Activated T-cell treated with anti-CD3 and anti-CD28 coated beads, Interleukin-2, amount 50 U/mL, for 4 hours (primary cell): ENCODE measurements around the gene IQGAP2. TPM values are rescaled to one million over a fixed set of nuclear protein-coding genes. Genes with fewer than 3 reads are reported as not detected.

Experiments
- ATAC-seq, 2 donors: fragments of 200-7000 bp; cut with Tn5 transposase; one replicate each; pipeline ENCODE4 v1.10.0; 2021
- DNase-seq: peaks from one replicate; pipeline ENCODE4 v3.0.0-alpha.2; 2020
- H3K27me3 Mint-ChIP-seq: one replicate; pipeline ENCODE4 v1.8.0; 2021; ENCODE audit warnings: low read depth, mixed read lengths
- H3K36me3 Mint-ChIP-seq: one replicate; pipeline ENCODE4 v1.8.0; 2022; ENCODE audit warnings: mixed read lengths; ENCODE audit not compliant: insufficient read depth
- H3K4me1 Mint-ChIP-seq: one replicate; pipeline ENCODE4 v1.8.0; 2021; ENCODE audit warnings: low read depth, mixed read lengths
- H3K4me3 Mint-ChIP-seq: one replicate; pipeline ENCODE4 v1.8.0; 2021; ENCODE audit warnings: mild to moderate bottlenecking, moderate library complexity, mixed read lengths
- H3K9me3 Mint-ChIP-seq: one replicate; pipeline ENCODE4 v1.8.0; 2021; ENCODE audit warnings: mixed read lengths
- total RNA-seq, 3 donors: library from RNA; stranded (reverse); gene quantifications; one replicate each; pipeline ENCODE4 v1.2.1, GENCODE V29; 2021

Gene IQGAP2
- total RNA-seq, 3 donors from 2014 or later, result 34.8 to 59.4 (median 38.3) TPM

DNA sequence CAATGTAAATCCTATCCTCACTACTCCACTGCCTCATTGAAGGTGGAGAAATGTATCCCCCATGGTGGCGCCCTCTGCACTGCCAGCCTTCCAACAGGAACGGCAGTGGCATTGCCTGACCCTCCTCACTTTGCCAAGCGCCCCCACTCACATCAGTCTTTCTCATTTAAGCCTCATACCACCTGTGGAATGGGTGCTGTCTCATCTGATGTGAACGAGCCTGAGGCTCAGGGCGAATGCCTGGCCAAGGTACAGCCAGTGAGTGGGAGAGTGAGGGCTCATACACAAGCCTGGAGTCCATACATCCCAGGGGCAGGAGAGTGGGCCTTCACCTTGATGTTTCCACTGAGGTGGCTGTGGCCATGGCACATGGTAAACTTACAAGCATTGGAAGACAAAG is 209.9 kb downstream of the IQGAP2 start:
- no peaks in the 10 kb centered on the region for H3K27me3 Mint-ChIP-seq
- no peak overlapping the region for H3K4me3 Mint-ChIP-seq
- H3K9me3 Mint-ChIP-seq, result no peaks in the 10 kb centered on the region
- H3K4me1 Mint-ChIP-seq, result peaks cover 6% of the 10 kb centered on the region
- ATAC-seq, result no peak
- peaks cover 40% of the 10 kb centered on the region for H3K36me3 Mint-ChIP-seq
- DNase-seq, result no peak

- Mint-ChIP-seq H3K36me3 (peaks cover 48% of the 10 kb centered on the region), H3K27me3 (no peaks in the 10 kb centered on the region), H3K4me1 (no peaks in the 10 kb centered on the region), H3K9me3 (no peaks in the 10 kb centered on the region), H3K4me3 (no peak overlapping the region)
- no peak for ATAC-seq
- DNase-seq, result no peak
Measured at GRCh38 chr5:76615759-76616158, 212.7 kb downstream of the IQGAP2 start.

GRCh38 chr5:76616206-76616605 is 213.1 kb downstream of the IQGAP2 start:
- no peaks in the 10 kb centered on the region for H3K9me3 Mint-ChIP-seq
- no peak overlapping the region for H3K4me3 Mint-ChIP-seq
- H3K36me3 Mint-ChIP-seq, result peaks cover 45% of the 10 kb centered on the region
- DNase-seq, result no peak
- H3K4me1 Mint-ChIP-seq, result no peaks in the 10 kb centered on the region
- no peak for ATAC-seq
- H3K27me3 Mint-ChIP-seq, result no peaks in the 10 kb centered on the region

GRCh38 chr5:76617229-76617628 is 214.1 kb downstream of the IQGAP2 start:
- Mint-ChIP-seq H3K9me3 (no peaks in the 10 kb centered on the region), H3K27me3 (no peaks in the 10 kb centered on the region), H3K4me3 (no peak overlapping the region), H3K36me3 (peaks cover 45% of the 10 kb centered on the region), H3K4me1 (peaks cover 3% of the 10 kb centered on the region)
- DNase-seq (no peak), ATAC-seq (no peak)

GRCh38 chr5:76617675-76618074 is 214.6 kb downstream of the IQGAP2 start:
- Mint-ChIP-seq H3K4me1 (peaks cover 3% of the 10 kb centered on the region), H3K4me3 (no peak overlapping the region), H3K36me3 (peaks cover 45% of the 10 kb centered on the region), H3K9me3 (no peaks in the 10 kb centered on the region), H3K27me3 (no peaks in the 10 kb centered on the region)
- ATAC-seq, result no peak
- no peak for DNase-seq

DNA sequence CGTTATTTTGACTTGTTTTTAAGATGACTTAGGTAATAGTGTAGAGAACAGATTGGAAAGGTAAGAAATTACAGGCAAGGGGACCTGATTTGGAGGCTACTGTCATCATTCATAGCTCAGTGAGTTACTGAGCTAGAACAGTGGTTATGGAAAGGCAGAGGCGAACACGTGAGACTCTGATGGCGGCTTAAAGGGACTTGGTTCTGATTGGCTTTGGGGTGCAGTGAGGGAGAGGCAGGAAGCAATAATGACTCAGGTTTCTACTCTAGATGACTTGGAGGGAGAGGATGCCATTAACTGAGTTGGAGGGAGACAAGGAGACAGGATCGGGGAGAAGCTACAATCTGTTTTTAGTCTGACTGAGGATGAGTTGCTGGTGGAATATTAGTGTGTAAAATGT is 217.1 kb downstream of the IQGAP2 start:
- Mint-ChIP-seq H3K27me3 (no peaks in the 10 kb centered on the region), H3K4me1 (peaks cover 5% of the 10 kb centered on the region), H3K9me3 (no peaks in the 10 kb centered on the region), H3K4me3 (no peak overlapping the region), H3K36me3 (peaks cover 42% of the 10 kb centered on the region)
- ATAC-seq, result no peak
- DNase-seq, result no peak

DNA sequence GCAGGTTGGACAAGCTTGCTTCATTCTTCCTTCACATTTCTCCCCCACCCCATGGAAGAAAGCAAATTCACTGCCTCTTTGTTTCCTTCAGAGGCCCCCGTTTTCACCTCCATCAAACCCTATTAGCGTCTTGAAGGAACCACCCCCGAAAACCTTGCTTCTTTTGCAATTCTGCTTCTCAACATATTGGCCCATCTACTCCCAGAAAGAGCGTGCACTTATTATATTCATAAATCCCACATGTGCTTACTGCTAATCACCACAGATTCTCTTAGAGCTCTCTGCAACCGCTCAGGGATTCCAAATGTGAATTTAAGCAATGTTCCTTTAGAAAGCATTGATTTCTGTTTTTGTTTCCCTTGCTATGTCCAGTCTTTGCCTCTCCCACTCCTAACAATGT is 219.0 kb downstream of the IQGAP2 start:
- H3K27me3 Mint-ChIP-seq, result no peaks in the 10 kb centered on the region
- DNase-seq, result no peak
- peaks cover 20% of the 10 kb centered on the region for H3K4me1 Mint-ChIP-seq
- no peak overlapping the region for H3K4me3 Mint-ChIP-seq
- H3K9me3 Mint-ChIP-seq, result no peaks in the 10 kb centered on the region
- no peak for ATAC-seq
- peaks cover 42% of the 10 kb centered on the region for H3K36me3 Mint-ChIP-seq

DNA sequence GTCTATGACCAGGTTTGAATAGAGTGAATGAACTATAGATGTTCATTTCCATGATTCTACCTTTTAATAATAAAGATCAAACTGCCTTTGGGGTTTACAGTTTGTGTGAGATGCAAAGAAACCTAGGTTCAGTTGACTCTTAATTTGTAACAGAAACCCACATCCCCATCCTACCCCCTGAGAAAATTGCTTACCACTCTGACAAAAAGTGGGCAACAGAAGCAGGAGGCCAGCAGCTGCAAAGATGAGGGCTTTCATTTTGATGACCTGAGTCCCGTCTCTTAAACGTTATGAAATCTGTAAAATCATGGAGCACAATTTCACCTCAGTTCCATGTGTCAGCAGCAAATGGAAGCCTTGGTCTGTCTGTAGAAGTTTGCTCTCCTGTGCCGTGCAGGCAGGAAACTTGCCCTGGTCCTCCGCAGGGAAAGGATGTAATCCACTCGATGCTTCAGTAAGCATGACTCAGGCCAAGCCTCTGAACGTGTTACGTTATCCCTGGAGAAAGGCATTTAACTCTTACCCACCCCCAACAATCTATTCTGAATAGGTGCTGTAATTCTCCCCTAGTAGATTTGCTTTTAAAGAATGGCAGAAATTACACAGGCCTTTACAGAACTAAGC is 220.0 kb downstream of the IQGAP2 start, which contains the start of gene F2RL2:
Gene F2RL2, minus strand, starts transcription at position 431 of the 624 bp plus-strand sequence. Its CDS starts 173 bp downstream, at position 258.
- H3K36me3 Mint-ChIP-seq, result peaks cover 36% of the 10 kb centered on the region
- no peak for DNase-seq
- no peak within 1 kb of the TSS for H3K4me3 Mint-ChIP-seq
- no peak for ATAC-seq
- H3K9me3 Mint-ChIP-seq, result no peaks in the 10 kb centered on the region
- H3K4me1 Mint-ChIP-seq, result peaks cover 20% of the 10 kb centered on the region
- H3K27me3 Mint-ChIP-seq, result no peaks in the 10 kb centered on the region

- Mint-ChIP-seq H3K27me3 (no peaks in the 10 kb centered on the region), H3K4me3 (no peak overlapping the region), H3K9me3 (no peaks in the 10 kb centered on the region), H3K4me1 (peaks cover 20% of the 10 kb centered on the region), H3K36me3 (peaks cover 27% of the 10 kb centered on the region)
- no peak for ATAC-seq
- no peak for DNase-seq
Measured at GRCh38 chr5:76625087-76625815, 222.2 kb downstream of the IQGAP2 start.

DNA sequence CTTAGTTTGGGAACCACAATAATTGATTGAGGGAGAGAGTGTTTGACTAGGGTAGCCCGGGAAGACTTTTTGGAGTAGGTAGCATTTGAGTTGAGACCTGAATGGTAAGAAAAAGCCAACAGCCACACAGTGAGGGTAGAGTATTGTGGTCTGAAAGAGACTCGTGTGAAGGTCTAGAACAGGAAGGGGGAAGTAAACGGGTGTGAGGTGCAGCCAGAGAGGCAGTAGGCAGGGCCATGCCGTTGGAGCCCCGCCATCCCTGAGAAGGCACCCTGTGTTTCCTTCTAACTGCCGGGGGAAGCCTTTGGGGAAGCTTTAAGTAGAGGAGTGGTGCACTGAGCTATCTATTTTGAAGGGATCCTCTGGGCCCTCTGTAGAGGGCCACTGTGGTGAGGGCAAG is 223.7 kb downstream of the IQGAP2 start:
- Mint-ChIP-seq H3K4me1 (peaks cover 18% of the 10 kb centered on the region), H3K27me3 (no peaks in the 10 kb centered on the region), H3K9me3 (no peaks in the 10 kb centered on the region), H3K4me3 (no peak overlapping the region), H3K36me3 (peaks cover 27% of the 10 kb centered on the region)
- no peak for DNase-seq
- ATAC-seq, result no peak

- H3K4me3 Mint-ChIP-seq, result no peak overlapping the region
- no peaks in the 10 kb centered on the region for H3K9me3 Mint-ChIP-seq
- ATAC-seq, result no peak
- no peak for DNase-seq
- no peaks in the 10 kb centered on the region for H3K27me3 Mint-ChIP-seq
- peaks cover 44% of the 10 kb centered on the region for H3K36me3 Mint-ChIP-seq
- peaks cover 3% of the 10 kb centered on the region for H3K4me1 Mint-ChIP-seq
Measured at GRCh38 chr5:76634661-76635060, 231.6 kb downstream of the IQGAP2 start.

DNA sequence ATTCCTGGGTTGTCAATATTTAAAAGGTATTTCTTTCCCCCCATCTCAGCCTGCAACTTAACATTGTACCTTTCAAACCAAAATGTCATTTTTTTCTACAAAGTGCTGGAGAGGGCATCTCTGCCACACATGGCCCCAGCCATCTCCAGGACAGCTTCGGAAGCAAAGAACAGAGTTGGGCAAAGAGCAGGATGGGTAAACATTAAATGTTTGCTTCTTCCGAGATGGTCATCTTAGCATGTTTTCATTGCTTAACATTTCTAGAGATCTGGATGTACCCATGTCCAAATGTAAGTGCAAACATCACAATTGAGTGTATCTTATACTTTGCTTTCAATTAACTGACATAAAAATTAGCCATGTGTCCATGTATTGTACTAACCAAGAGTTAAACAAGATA is 234.4 kb downstream of the IQGAP2 start:
- Mint-ChIP-seq H3K9me3 (no peaks in the 10 kb centered on the region), H3K4me1 (peaks cover 3% of the 10 kb centered on the region), H3K27me3 (no peaks in the 10 kb centered on the region), H3K4me3 (no peak overlapping the region), H3K36me3 (peaks cover 57% of the 10 kb centered on the region)
- DNase-seq, result no peak
- ATAC-seq, result no peak

- DNase-seq (no peak), ATAC-seq (no peak)
- Mint-ChIP-seq H3K27me3 (no peaks in the 10 kb centered on the region), H3K4me1 (peaks cover 3% of the 10 kb centered on the region), H3K36me3 (peaks cover 63% of the 10 kb centered on the region), H3K4me3 (no peak overlapping the region), H3K9me3 (no peaks in the 10 kb centered on the region)
Measured at GRCh38 chr5:76638479-76638878, 235.4 kb downstream of the IQGAP2 start.

- peaks cover 3% of the 10 kb centered on the region for H3K4me1 Mint-ChIP-seq
- no peaks in the 10 kb centered on the region for H3K9me3 Mint-ChIP-seq
- H3K4me3 Mint-ChIP-seq, result no peak overlapping the region
- H3K27me3 Mint-ChIP-seq, result no peaks in the 10 kb centered on the region
- peak; percentile 48 to 62 for ATAC-seq
- peaks cover 65% of the 10 kb centered on the region for H3K36me3 Mint-ChIP-seq
- DNase-seq, result peak; percentile 55
Measured at GRCh38 chr5:76641514-76642120, 238.5 kb downstream of the IQGAP2 start.
